Ishikawa (cell line): ENCODE measurements around the gene ST6GALNAC6.

Experiments used
- CEBPB ChIP-seq: IDR thresholded peaks from 2 replicates; pipeline ENCODE4 v1.6.1; 2012
- CREB1 ChIP-seq: IDR thresholded peaks from 2 replicates; pipeline ENCODE4 v1.6.1; 2012; ENCODE audit warnings: low read depth
- EP300 ChIP-seq: IDR thresholded peaks from 2 replicates; pipeline ENCODE4 v1.6.1; 2012; ENCODE audit warnings: borderline replicate concordance
- FOXM1 ChIP-seq: IDR thresholded peaks from 2 replicates; pipeline ENCODE4 v1.6.1; 2012; ENCODE audit warnings: low read depth, borderline replicate concordance
- MAX ChIP-seq: IDR thresholded peaks from 2 replicates; pipeline ENCODE4 v1.6.1; 2012
- NFIC ChIP-seq: IDR thresholded peaks from 2 replicates; pipeline ENCODE4 v1.6.1; 2012
- RAD21 ChIP-seq: IDR thresholded peaks from 2 replicates; pipeline ENCODE4 v1.6.1; 2012; ENCODE audit warnings: low read depth
- REST ChIP-seq: IDR thresholded peaks from 2 replicates; pipeline ENCODE4 v1.6.1; 2012; ENCODE audit warnings: low read depth, mild to moderate bottlenecking
- TAF1 ChIP-seq: IDR thresholded peaks from 2 replicates; pipeline ENCODE4 v1.6.1; 2012; ENCODE audit warnings: low read depth, mild to moderate bottlenecking
- TCF12 ChIP-seq: IDR thresholded peaks from 2 replicates; pipeline ENCODE4 v1.6.1; 2012; ENCODE audit warnings: low read depth
- TEAD4 ChIP-seq: IDR thresholded peaks from 2 replicates; pipeline ENCODE4 v1.6.1; 2012
- USF1 ChIP-seq: IDR thresholded peaks from 2 replicates; pipeline ENCODE4 v1.6.1; 2012
- YY1 ChIP-seq: IDR thresholded peaks from 2 replicates; pipeline ENCODE4 v1.6.1; 2012; ENCODE audit warnings: low read depth

GRCh38 chr9:127946728-127947127 is 47.3 kb upstream of the ST6GALNAC6 start:
- no peak for TF ChIP-seq CEBPB
- no peak for TF ChIP-seq EP300
- peak; percentile 58 for TF ChIP-seq USF1
- TF ChIP-seq TAF1, result no peak
- TF ChIP-seq RAD21, result no peak
- TF ChIP-seq MAX, result no peak
- no peak for TF ChIP-seq YY1
- no peak for TF ChIP-seq TEAD4
- no peak for TF ChIP-seq FOXM1
- no peak for TF ChIP-seq TCF12
- no peak for TF ChIP-seq REST
- no peak for TF ChIP-seq CREB1
- TF ChIP-seq NFIC, result no peak
